NCI-H446 treated with DMSO at 0.1 percent for 48 hours (cell line): ENCODE results near the gene VSIR.

Experiments used
- DNase-seq: peaks from one replicate; lab custom pipeline; 2025; lab: John Stamatoyannopoulos, UW

VSIR gene

DNA sequence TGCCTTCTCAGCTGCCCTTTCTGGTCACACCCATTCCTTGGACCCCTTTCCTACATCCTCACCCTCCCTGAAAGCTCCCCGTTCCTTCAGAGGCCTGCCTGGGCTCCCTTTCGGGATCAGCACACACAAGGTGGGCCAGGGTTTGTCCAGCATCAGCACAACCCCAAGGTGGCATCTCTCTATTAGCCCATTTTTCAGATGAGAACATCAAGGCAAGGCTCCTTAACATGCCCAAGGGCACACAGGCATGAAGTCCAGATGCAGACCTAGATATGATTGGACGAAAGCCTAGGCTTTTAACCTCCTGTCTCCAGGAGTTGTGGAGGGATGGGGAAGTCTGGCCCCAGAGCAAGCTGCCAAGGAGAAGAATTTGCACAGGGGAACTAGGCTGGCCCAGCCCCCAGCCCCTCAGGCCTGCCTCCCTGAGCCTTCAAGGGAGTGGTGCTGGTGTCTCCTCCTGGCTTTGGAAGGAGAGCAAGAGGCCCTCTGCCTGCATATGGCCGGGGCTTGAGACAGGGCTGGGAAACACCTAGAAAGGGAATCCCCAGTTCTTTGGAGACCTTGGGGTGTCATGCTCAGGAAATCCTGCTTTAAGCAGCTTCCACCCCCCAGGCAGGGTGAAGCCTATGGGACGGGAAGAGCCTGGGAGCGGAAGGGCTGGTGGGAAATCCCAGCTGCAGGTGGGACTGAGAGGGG, 9.0 kb upstream of the VSIR start:
- DNase-seq = no peak

DNA sequence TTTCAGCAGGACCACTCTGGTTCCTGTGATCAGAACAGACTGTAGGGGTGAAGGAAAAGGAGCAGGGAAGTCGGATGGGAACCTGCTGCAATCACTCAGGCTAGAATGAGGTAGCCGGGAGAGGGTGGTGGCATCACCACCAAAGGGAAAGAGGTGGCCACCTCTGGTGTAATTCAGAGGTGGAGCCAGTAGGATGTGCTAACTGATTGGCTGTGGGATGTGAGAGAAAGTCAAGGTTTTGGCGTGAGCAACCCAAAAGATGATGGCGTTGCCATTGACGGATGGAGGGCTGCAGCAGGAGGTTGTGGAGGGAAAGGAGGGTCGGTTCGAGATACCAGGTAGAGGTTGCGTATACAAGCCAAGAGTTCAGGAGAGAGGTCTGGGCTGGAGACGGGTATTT, 7.4 kb upstream of the VSIR start:
- no peak for DNase-seq

- DNase-seq = no peak
Measured at GRCh38 chr10:71780156-71780555, 6.8 kb upstream of the VSIR start.

DNA sequence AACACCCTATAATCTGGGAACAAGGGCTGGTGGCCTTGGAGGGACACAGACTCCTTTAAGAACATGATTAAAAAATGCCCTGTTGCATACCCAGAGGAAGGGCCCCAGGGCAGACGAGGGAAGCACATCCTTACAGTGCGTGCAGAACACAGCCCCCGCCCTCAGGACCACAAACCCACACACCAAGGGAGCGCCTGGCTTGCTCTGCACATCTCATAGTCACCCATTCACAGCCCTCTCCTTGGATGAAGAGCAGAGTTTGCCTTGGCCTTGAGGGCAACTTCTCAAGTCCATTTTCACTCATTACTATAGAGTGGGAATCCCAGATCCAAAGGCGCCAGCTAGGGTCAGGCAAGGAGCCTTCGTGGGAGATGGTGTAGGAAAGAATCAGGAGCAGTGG, 6.3 kb upstream of the VSIR start:
- DNase-seq = no peak

GRCh38 chr10:71778071-71778825, 4.9 kb upstream of the VSIR start:
- no peak for DNase-seq

- no peak for DNase-seq
Measured at GRCh38 chr10:71777213-71777985, 4.1 kb upstream of the VSIR start.

GRCh38 chr10:71776481-71776925, 3.2 kb upstream of the VSIR start:
- no peak for DNase-seq

- no peak for DNase-seq
Measured at GRCh38 chr10:71774916-71775702, 1.8 kb upstream of the VSIR start.

GRCh38 chr10:71772832-71773220, 494 bp downstream of the VSIR start:
- DNase-seq = no peak

DNA sequence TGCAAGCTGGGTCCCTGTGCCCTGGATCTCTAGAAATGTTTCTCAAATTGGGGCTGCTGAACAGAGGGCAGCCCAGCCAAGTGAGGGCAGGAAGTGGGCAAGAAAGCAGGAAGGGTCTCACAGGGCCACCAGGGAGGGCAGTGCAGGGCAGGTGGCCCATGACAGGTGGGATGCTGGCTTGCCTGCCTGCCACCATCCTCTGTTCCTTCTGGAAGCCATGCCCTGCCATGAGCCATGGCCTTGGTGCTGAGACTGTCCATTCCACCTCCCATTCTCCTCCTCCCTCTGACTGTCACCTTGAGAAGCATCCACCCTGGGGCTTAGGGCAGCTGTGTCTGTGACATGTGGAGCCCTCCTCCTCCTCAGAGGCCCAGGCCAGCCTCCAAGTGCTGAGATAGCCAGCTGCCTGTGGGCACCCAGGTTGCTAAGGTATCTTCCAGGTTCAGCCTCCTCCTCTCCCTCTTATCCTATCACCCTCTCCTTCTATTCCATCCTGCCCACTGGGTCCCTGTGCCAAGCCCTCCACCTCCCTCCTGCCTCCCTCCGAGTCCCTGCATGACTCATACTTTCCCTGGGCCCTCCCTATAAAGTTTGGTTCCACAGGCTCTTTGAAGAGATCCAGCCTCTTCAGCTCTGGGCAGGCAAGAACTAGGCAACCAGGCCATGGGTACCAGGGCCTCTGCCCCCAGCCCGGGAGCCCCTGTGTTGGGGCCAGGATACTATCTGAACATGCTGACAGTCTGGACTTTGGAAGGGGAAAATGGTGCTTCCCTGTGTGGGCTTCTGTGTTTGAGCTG, 1.3 kb downstream of the VSIR start:
- no peak for DNase-seq

GRCh38 chr10:71771204-71771603, 2.1 kb downstream of the VSIR start:
- DNase-seq = no peak

DNA sequence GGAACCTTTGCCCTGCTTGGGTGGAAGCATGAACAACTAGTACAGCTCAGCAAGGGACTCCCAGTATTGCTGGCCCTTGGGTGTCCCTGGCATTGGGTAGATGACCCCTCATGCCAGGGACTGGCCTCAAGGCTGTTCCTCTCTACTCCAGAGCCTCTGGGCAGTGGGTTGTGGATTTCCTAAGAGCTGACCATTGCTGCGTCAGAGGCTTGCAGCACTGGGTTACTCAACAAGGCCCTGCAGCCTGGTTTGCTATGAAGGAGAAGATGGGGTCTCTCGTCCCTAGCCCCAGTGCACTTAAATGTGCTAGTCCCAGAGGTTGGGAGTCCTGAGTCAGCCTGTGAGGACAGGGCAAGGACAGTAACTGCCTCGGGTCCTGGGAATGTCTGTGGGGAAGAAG, 2.5 kb downstream of the VSIR start:
- no peak for DNase-seq

DNA sequence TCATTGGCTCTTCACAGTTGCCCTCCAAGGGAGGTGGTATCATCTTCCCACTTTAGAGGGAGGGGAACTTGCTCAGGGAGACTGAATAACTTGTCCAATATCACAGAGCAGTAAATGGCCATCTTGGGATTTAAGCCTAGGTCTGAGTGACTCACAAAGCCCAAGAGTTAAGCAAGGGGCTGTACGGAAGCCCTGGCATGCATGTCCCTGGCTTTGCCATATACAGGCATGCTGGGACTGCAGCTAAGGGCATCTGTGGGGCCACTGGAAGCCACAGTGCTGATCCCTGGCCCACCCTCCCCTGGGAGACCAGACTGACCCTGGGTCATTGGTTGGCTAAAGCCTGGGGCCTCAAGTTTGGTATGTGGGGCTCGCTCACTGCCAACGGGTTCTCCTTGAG, 3.1 kb downstream of the VSIR start:
- DNase-seq = no peak

DNA sequence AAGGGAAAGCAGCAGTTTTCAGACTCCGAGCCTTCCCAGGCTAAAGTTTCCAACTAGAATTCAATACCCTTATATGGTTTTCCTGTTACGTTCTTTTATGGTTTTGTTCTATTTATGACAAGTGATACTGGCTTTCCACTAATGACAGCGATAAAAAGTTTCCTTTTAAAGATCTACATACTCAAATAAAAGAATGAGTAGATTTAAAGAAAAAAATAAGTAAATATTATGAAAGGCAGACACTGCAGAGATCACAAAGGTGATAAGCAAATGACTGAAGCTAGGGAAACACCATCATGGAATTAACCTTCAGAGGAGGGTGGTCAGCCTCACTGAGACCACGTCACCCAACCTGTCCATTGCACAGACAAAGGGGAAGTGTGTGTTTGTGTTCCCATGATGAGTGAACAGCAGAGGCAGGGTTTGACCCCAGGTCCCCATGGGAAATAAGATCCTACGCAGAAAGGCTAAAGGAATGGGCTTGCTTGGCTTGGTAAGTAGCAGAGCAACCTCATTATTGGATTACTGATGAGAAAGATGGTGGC, 4.0 kb downstream of the VSIR start:
- DNase-seq = no peak

DNA sequence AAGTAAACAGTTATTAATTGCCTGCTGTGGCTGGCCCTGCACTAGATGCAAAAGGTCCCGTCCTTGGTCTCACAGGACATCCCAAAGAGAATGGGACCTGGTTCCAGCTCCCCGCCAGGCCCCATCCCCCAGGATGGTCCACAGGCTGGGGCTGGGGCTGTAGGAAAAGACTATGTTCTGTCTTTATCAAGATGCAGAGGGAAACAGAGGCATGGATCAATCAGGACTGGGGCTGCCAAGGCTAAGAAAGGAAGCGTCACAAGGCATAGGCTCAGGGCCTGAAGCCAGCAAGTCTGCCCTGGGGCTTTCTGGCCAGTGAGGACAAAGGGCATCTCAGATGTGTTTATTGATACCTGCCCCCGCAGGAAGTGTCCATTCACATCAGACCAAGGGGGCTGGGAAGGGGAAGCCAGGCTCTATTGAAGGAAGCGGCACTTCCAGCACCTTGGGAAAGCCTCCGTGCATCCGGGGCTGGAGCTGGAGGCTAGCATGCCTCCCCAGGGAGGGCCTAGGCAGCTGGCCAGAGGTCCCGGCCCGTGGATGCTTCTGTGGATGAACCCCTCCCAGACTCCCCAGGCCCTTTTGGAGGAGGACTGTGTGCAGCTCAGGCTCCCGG, 5.8 kb downstream of the VSIR start:
- no peak for DNase-seq

DNA sequence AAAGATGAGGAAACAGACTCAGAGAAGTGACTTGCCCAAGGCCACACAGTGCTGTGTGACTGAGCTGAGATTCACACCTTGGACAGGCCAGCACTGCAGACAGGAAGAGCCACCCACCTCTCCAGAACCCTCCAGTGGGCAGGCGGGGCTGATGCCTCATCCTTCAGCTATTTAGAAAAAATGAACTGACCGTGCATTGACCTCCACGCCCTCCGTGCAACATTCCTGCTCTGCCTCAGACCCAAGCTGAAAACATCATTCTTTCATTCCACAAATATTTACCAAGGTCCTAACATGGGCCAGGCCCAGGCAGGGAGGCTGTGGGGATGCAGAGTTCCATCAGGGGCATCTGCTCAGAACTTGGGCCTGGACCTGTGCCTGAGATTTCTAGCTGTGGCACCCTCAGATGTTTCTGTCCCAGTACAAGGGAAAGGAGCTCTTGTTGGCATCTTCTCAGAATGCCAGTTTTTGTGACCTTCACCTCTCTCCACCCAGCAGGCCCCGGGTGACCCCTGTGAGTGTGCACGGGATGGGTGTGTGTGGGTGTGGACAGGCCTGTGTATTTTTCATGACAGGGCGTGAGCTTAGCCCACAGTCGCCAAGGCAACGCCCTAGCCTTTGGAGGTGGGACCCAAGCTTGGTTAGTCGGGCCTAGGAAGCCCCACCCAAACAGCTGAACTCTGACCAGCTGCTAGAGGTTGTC, 6.5 kb downstream of the VSIR start:
- no peak for DNase-seq

- DNase-seq = no peak
Measured at GRCh38 chr10:71765906-71766716, 7.2 kb downstream of the VSIR start.

DNA sequence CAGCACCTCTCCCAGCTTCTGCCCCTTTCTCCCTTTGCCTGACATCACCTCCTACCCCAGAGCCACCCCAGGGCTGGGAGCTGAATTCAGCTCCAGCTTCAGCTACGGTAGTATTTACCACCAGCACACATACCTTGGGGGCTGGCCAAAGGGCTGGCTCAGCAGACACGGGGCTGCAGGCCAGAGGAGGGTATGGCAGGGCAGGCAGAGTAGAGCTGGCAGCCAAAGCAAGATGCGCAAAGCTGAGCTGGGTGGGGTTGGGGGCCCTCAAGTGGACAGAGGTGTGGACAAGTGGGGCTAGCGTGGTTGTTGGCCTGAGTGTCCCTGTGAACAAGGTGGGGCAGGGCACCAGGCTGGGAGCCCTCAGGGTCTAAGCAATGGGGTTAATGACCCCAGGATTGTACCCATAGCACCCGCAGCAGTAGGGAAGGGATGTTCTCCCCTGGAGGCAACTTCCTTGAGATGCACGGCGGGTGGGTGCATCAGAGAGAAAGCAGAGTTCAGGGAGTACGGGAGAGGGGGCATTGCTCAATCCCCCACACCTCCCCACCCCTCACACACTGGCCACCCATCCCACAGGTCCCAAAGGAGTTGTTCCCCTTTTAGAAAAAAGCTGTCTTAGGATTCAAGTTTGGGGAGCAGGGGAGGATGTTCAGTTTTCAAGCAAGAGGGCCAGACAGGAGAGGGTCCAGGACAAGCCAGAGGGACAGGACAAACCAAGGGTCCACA, 8.0 kb downstream of the VSIR start:
- no peak for DNase-seq
